ENCODE data around the gene CPZ. TPM values are rescaled to one million over a fixed set of nuclear protein-coding genes. Genes with fewer than 3 reads are reported as not detected.

CPZ gene
- total RNA-seq, 1 experiment from 2014 or later: not detected

DNA sequence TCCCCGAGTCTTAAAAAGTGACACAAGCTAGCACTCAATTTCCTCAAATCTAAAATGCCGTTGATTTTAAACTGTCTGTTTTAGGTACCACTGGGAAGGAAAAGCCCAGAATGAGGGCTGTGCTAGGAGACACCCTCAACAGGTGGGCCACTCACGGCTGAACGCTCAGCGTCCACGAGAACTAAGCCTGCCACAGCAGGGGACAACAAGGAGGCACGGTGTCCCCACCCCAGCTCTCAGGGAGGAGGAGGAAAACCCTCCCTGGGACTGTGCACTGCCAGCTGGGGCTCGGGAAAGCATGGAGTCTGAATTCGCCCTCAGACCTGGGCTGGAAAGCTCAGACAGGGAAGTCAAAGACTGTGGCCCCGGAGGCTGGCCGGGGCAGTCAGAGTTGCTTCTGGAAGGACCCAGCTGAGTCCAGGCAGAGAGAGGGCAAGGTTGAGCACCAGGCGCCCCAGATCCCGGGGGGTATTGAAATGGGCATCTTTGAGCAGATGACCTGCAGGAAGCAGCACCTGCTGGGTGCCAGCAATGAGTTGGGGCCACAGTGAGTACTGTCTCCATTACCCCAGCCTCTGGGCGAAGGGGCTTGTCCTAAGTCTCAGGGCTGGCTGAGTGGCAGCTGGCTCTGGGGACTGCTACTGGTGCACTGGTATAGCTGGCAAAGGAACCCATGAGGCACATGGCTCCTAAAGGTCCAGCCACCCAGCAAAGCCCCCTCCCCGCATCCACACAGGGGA is 769 bp upstream of the CPZ start:
- H3K9ac ChIP-seq (ENCODE audit: low read length): no peak overlapping the region
- no peak overlapping the region for H3K27ac ChIP-seq (ENCODE audit: low read length)
- DNase-seq: no peak
- no peaks in the 10 kb centered on the region for H3K79me2 ChIP-seq (ENCODE audit: low read length)
- H2AFZ ChIP-seq (ENCODE audit: low read length): no peak overlapping the region
- H3K4me3 ChIP-seq (ENCODE audit: low read length): no peak overlapping the region
- H3K4me2 ChIP-seq (ENCODE audit: low read depth, low read length, poor library complexity, severe bottlenecking): no peak overlapping the region
- H3K9me2 ChIP-seq (replicated peaks; ENCODE audit: insufficient read depth, low read length): no peaks in the 10 kb centered on the region
- H3K36me3 ChIP-seq (ENCODE audit: insufficient read depth, low read length): no peaks in the 10 kb centered on the region
- H3K27me3 ChIP-seq (ENCODE audit: low read length): no peaks in the 10 kb centered on the region
- no peaks in the 10 kb centered on the region for H3K4me1 ChIP-seq (ENCODE audit: low read length)
- H4K20me1 ChIP-seq (ENCODE audit: insufficient read depth, low read depth, low read length): no peaks in the 10 kb centered on the region
- no peaks in the 10 kb centered on the region for H3K9me3 ChIP-seq (ENCODE audit: low read length)

DNA sequence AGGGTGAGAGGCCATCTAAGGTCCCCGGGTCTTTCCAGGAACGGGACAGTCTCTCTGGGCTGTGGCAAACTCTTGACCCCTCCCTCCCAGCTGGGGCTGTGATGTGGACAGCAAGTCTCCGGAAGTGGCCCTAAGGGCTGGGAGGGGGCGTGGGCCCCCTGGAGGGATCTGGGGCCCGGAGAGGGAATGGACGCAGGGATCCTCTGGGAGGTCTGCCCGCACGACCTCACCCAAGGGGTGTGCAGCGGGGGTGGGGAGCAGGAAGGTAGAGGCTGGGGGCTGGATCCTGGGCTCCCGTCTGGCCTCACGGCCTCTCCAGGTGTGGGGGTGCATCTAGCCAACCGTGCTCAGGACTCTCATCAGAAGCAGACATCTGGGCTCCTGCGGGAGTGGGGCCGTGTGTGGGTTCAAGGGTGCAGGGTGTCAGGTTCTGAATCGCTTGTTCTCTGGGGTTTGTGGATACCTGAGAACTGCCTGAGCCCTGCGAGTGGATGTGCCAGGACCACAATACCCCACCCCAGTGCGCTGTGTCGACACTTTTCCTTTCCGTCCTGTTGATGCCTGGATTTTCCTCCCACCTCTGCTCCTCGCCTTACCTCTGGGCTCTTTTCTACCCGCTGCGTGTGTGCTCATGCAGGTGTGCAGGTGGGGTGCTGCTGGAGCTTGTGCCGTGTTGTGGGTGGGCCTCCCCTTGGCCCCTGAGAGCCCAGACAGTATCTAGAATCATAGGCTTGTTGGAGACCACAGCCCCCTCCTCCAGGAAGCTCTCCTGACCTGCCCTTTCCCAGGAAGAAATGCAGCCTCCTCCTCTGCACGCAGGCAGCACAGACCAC is 915 bp downstream of the CPZ start:
- Histone ChIP-seq H3K9me2 (replicated peaks; ENCODE audit: insufficient read depth, low read length) (no peaks in the 10 kb centered on the region), H3K4me2 (ENCODE audit: low read depth, low read length, poor library complexity, severe bottlenecking) (no peak overlapping the region), H3K27me3 (ENCODE audit: low read length) (no peaks in the 10 kb centered on the region), H3K9me3 (ENCODE audit: low read length) (no peaks in the 10 kb centered on the region), H3K4me1 (ENCODE audit: low read length) (no peaks in the 10 kb centered on the region), H2AFZ (ENCODE audit: low read length) (no peak overlapping the region), H3K36me3 (ENCODE audit: insufficient read depth, low read length) (no peaks in the 10 kb centered on the region), H3K79me2 (ENCODE audit: low read length) (no peaks in the 10 kb centered on the region), H3K9ac (ENCODE audit: low read length) (no peak overlapping the region), H3K27ac (ENCODE audit: low read length) (no peak overlapping the region), H4K20me1 (ENCODE audit: insufficient read depth, low read depth, low read length) (no peaks in the 10 kb centered on the region), H3K4me3 (ENCODE audit: low read length) (no peak overlapping the region)
- DNase-seq: no peak

DNA sequence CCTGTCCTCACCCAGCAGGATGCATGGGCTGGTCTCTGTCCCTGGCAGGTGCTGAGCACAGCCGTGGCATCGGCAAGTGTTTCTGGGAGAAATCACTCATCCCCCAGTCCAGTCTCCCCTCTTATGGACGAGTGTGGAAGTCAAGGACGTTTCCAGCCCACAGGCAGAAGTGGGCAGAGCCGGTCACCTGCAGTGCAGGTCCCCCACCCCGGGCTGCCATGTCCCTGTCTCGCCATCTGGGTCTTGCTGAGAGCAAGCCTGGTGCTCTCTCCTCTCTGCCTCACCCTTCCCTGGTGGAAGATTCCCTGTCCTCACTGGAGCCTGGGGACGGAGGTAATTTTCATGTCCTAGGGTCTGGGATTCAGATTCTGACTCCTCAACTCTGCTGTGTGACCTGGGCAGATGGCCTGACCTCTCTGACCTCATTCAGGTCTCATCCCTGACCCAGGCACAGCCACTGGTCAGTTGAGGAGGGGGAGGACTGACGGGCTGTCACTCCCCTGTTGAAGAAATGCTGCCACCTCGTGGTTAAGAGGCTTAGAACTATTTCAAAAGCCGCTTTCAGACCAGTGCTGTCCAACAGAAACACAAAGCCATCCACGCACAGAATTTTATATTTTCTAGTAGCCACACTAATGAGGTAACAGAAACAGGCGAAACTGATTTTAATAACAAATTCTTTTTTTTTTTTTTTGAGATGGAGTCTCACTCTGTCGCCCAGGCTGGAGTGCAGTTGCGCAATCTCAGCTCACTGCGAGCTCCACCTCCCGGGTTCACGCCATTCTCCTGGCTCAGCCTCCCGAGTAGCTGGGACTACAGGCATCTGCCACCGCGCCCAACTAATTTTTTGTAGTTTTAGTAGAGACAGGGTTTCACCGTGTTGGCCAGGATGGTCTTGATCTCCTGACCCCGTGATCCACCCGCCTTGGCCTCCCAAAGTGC is 1.8 kb downstream of the CPZ start:
- H3K27me3 ChIP-seq (ENCODE audit: low read length): no peaks in the 10 kb centered on the region
- no peaks in the 10 kb centered on the region for H4K20me1 ChIP-seq (ENCODE audit: insufficient read depth, low read depth, low read length)
- H3K9ac ChIP-seq (ENCODE audit: low read length): no peak overlapping the region
- no peaks in the 10 kb centered on the region for H3K4me1 ChIP-seq (ENCODE audit: low read length)
- H2AFZ ChIP-seq (ENCODE audit: low read length): no peak overlapping the region
- peak; percentile 78 for DNase-seq
- no peaks in the 10 kb centered on the region for H3K9me3 ChIP-seq (ENCODE audit: low read length)
- no peaks in the 10 kb centered on the region for H3K79me2 ChIP-seq (ENCODE audit: low read length)
- no peak overlapping the region for H3K27ac ChIP-seq (ENCODE audit: low read length)
- no peak overlapping the region for H3K4me3 ChIP-seq (ENCODE audit: low read length)
- no peaks in the 10 kb centered on the region for H3K9me2 ChIP-seq (replicated peaks; ENCODE audit: insufficient read depth, low read length)
- H3K36me3 ChIP-seq (ENCODE audit: insufficient read depth, low read length): no peaks in the 10 kb centered on the region
- H3K4me2 ChIP-seq (ENCODE audit: low read depth, low read length, poor library complexity, severe bottlenecking): no peak overlapping the region

DNA sequence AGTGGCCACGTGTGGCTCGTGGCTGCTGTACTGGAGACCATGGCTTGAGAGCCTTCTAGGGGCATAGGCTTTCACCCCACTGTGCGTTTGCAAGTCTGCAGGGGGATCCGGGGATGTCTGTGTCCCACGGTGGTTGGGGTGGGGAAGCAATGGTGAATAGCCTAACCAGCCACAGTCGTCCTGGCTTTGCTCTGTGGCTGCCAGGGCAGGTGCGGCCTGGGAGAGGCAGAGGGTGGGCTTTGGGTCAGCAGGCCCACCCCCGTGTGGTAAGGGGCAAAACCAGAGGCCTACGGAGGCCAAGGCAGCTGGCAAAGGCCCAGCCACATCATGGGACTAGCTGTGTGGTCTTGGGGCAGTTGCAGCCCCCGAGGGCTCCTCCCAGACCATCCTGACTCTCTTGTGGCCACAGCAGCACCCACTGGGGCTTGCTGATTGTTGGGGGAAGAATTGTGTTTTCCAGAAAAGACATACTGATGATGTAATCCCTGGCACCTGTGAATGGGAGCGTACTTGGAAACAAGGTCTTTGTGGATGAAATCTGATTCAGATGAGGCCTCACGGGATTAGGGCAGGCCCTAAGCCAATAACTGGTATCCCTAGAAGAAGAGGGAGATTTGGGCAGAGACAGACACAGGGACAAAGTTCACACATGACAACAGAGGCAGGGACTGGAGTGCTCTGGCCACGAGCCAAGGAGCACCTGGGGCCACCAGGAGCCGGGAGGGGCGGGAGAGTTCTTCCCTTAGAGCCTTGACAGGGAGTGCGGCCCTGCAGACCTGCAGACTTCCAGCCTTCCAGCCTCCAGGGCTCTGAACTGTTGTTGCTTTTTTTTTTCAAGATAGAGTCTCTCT is 2.9 kb downstream of the CPZ start:
- H3K9me2 ChIP-seq (replicated peaks; ENCODE audit: insufficient read depth, low read length): no peaks in the 10 kb centered on the region

DNA sequence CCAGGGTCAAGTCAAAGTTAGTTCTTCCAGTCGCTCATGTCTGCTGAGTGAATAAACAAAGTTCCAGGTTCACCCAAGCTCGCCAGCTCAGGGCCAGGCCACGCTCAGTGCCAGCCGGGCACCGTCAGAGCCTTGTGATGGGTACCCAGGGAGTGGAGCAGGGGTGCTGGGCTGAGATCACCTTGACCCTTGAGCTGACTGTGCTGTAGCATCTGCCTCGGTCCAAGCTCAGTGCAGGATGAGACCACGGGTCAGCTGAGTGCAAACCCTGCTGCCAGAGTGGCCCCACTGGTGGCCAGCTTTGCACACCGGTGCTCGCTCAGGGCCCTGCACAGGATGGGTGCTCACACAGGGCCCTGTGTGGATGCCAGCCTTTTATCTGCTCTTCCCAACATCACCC is 4.3 kb downstream of the CPZ start:
- no peak overlapping the region for H2AFZ ChIP-seq (ENCODE audit: low read length)
- no peak for DNase-seq
- H4K20me1 ChIP-seq (ENCODE audit: insufficient read depth, low read depth, low read length): no peaks in the 10 kb centered on the region
- H3K9ac ChIP-seq (ENCODE audit: low read length): no peak overlapping the region
- H3K9me2 ChIP-seq (replicated peaks; ENCODE audit: insufficient read depth, low read length): no peaks in the 10 kb centered on the region
- H3K9me3 ChIP-seq (ENCODE audit: low read length): no peaks in the 10 kb centered on the region
- no peaks in the 10 kb centered on the region for H3K36me3 ChIP-seq (ENCODE audit: insufficient read depth, low read length)
- no peaks in the 10 kb centered on the region for H3K4me1 ChIP-seq (ENCODE audit: low read length)
- no peaks in the 10 kb centered on the region for H3K79me2 ChIP-seq (ENCODE audit: low read length)
- H3K4me2 ChIP-seq (ENCODE audit: low read depth, low read length, poor library complexity, severe bottlenecking): no peak overlapping the region
- no peaks in the 10 kb centered on the region for H3K27me3 ChIP-seq (ENCODE audit: low read length)
- no peak overlapping the region for H3K4me3 ChIP-seq (ENCODE audit: low read length)
- H3K27ac ChIP-seq (ENCODE audit: low read length): no peak overlapping the region

More for the DNA sequence above, 2.9 kb downstream of the CPZ start:
- Histone ChIP-seq H3K36me3 (ENCODE audit: insufficient read depth, low read length) (no peaks in the 10 kb centered on the region), H3K4me1 (ENCODE audit: low read length) (no peaks in the 10 kb centered on the region), H3K79me2 (ENCODE audit: low read length) (no peaks in the 10 kb centered on the region), H3K27me3 (ENCODE audit: low read length) (no peaks in the 10 kb centered on the region), H3K27ac (ENCODE audit: low read length) (no peak overlapping the region), H3K4me3 (ENCODE audit: low read length) (no peak overlapping the region), H3K9ac (ENCODE audit: low read length) (no peak overlapping the region), H3K4me2 (ENCODE audit: low read depth, low read length, poor library complexity, severe bottlenecking) (no peak overlapping the region), H2AFZ (ENCODE audit: low read length) (no peak overlapping the region), H4K20me1 (ENCODE audit: insufficient read depth, low read depth, low read length) (no peaks in the 10 kb centered on the region), H3K9me3 (ENCODE audit: low read length) (no peaks in the 10 kb centered on the region)
- DNase-seq: no peak

DNA sequence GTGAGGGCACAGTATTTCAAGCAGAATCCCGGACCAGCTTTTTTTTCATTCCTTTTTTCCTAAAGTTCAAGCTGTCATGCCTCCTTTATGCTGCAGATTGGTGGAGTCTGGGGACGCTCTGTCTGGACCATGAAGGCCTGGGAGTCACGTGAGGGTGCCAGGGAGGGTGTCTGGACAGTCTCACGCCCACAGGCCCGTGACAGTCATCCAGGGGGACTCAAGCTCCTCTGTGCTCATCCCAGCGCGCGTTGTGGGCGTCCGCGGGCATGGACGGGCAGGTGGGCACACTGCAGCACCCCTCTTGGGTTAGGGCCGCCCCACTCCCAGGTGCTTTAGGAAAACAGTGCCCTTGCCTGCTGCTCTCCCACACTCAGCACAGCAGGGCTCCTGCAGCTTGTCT is 4.8 kb downstream of the CPZ start:
- Histone ChIP-seq H3K27me3 (ENCODE audit: low read length) (no peaks in the 10 kb centered on the region), H3K4me3 (ENCODE audit: low read length) (no peak overlapping the region), H4K20me1 (ENCODE audit: insufficient read depth, low read depth, low read length) (no peaks in the 10 kb centered on the region), H3K4me2 (ENCODE audit: low read depth, low read length, poor library complexity, severe bottlenecking) (no peak overlapping the region), H3K9ac (ENCODE audit: low read length) (no peak overlapping the region), H3K9me3 (ENCODE audit: low read length) (no peaks in the 10 kb centered on the region), H3K9me2 (replicated peaks; ENCODE audit: insufficient read depth, low read length) (no peaks in the 10 kb centered on the region), H2AFZ (ENCODE audit: low read length) (no peak overlapping the region), H3K4me1 (ENCODE audit: low read length) (no peaks in the 10 kb centered on the region), H3K36me3 (ENCODE audit: insufficient read depth, low read length) (no peaks in the 10 kb centered on the region), H3K79me2 (ENCODE audit: low read length) (no peaks in the 10 kb centered on the region), H3K27ac (ENCODE audit: low read length) (no peak overlapping the region)
- no peak for DNase-seq

DNA sequence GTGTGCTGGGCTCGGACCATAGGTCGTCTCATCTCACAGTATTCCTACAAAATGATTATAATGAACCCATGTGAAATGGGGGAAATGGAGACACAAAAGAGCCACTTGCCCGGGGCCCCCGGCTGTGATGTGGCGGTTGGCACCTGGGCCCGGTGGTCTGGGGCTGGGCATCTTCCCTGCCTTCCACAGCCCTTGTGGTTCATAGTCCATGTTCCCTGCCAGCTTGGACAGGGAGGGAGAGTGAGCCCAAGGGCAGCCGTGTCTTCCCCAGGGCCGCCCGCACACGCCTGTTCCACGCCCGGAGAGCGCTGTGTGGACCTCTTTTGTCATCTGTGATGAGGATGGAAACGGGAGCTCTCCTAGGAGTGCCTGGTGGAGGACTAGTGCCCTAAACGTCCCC is 5.2 kb downstream of the CPZ start:
- Histone ChIP-seq H3K79me2 (ENCODE audit: low read length) (no peaks in the 10 kb centered on the region), H3K27ac (ENCODE audit: low read length) (no peak overlapping the region), H3K9me3 (ENCODE audit: low read length) (no peaks in the 10 kb centered on the region), H3K4me2 (ENCODE audit: low read depth, low read length, poor library complexity, severe bottlenecking) (no peak overlapping the region), H3K36me3 (ENCODE audit: insufficient read depth, low read length) (no peaks in the 10 kb centered on the region), H4K20me1 (ENCODE audit: insufficient read depth, low read depth, low read length) (no peaks in the 10 kb centered on the region), H3K4me3 (ENCODE audit: low read length) (no peak overlapping the region), H3K9ac (ENCODE audit: low read length) (no peak overlapping the region), H3K27me3 (ENCODE audit: low read length) (no peaks in the 10 kb centered on the region), H3K9me2 (replicated peaks; ENCODE audit: insufficient read depth, low read length) (no peaks in the 10 kb centered on the region), H3K4me1 (ENCODE audit: low read length) (no peaks in the 10 kb centered on the region), H2AFZ (ENCODE audit: low read length) (no peak overlapping the region)
- no peak for DNase-seq
